ENCODE data around the gene SHB. TPM values are rescaled to one million over a fixed set of nuclear protein-coding genes. Genes with fewer than 3 reads are reported as not detected.
"Not testable (repeated sequence)": the region's sequence is repeated elsewhere in the genome, so short reads cannot be mapped to it uniquely, and the experiment has no call there.

Gene SHB
- total and polyA plus RNA-seq, 5 donors = 14.5 to 38.9 (median 30.4) TPM

DNA sequence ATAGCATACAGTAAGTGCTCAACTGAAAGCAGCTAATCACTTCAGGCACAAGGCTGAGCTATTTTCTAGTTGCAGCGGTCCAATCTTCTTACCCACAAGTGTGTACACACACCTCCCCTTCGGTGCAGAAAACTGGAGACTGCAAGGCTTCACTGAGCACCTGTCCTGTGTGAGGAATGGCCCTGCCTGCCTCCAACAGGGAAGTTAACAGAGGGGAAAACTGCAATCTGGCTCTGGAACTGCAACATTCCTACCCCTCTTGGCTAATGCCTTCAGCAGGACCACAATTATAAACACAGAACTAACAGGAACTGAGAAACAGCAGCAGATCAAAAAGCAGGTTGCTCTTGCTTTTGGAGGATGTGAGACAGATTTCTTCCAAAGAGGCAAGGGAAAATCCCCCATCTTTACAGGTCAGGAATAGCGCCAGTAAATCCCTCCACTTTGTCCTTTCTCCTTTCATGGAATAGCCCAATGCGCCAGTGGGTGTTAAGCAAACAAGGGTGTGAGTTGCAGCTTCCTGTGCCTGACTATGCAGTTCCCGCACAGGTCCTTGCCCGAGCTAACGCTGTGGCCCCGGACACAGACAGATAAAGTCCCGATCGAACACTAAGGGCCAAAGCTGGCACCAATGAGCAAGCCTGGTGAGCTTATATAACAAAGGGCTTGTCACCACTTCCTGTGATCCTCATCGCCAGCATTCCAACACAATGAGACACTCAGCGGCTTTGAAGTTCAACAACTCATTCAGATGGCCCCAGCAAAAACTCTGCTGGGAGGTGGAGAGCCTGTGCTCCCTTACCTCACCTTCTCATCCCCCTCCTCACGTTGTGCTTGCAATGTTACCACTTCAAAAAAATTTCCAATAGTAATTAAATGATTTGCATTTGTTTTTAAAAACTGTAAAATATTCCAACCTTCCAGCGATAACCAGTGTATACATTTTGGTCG is 21.5 kb downstream of the SHB start:
- Histone ChIP-seq H3K27ac (ENCODE audit: low read length) (peak overlapping the region; percentile 98), H3K9me3 (ENCODE audit: control insufficient read depth, low read length) (no peaks in the 10 kb centered on the region), H3K4me1 (ENCODE audit: control insufficient read depth, insufficient read depth, low read length) (peaks cover 23% of the 10 kb centered on the region), H3K27me3 (ENCODE audit: control insufficient read depth, insufficient read depth) (no peaks in the 10 kb centered on the region), H3K4me3 (ENCODE audit: low read length) (no peak overlapping the region)
- ATAC-seq = peak; percentile 89 to 91
- intact Hi-C loops (cut with DNase I) = no loop called here
- WGBS = 35% methylated on average over 15 of the region's 15 CpGs
- DNase-seq = peak; percentile 69 to 83 (median 79)

DNA sequence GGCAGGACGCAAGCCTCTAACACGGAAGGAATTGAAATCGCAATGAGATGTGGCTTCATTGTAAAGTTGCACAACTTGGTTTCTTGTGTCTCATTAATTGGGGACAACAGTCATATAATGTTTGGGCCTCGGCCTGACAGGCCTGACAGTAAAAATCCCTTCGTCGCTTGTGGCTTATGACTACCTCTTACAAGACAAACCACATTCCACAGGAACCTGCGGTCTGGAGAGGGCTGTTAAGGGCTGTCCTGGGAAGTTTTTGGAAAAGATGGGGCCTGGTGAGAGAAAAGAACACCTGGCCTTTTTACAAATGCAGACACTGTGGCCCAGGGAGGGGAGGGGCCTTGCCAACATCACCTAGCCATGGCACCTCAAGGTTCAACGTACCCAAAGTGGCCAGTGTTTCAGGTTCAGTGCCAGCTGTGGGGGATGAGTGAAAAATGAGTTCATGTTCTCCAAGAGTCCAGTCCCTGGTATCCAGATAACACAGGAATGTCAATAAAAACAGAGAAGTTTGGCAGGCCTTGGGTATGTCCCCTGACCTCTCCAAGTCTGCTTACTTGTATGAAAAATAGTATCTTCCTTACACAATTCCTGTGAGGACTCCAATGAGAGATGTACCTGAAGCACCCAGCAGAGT is 22.2 kb downstream of the SHB start:
- DNase-seq (no peak), ATAC-seq (peak; percentile 7 to 9)

DNA sequence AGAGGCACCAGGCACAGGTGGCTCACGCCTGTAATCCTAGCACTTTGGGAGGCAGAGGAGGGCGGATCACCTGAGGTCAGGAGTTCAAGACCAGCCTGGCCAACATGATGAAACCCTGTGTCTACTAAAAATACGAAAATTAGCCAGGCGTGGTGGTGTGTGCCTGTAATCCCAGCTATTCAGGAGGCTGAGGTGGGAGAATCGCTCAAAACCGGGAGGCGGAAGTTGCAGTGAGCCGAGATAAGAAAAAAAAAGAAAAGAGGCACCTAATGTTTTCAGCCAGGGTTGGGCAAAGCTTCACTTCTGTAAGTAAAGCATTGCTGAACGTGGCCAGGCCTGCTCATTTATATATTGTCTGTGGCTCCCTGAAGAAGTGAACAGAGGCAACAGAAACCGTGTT is 23.1 kb downstream of the SHB start:
- intact Hi-C loops (cut with DNase I); H3K27me3 ChIP-seq (ENCODE audit: control insufficient read depth, insufficient read depth); H3K9me3 ChIP-seq (ENCODE audit: control insufficient read depth, low read length); H3K4me3 ChIP-seq (ENCODE audit: low read length); DNase-seq; ATAC-seq; H3K27ac ChIP-seq (ENCODE audit: low read length): not testable (repeated sequence)
- 86% methylated on average over 10 of the region's 10 CpGs for WGBS
- H3K4me1 ChIP-seq (ENCODE audit: control insufficient read depth, insufficient read depth, low read length) = peaks cover 23% of the 10 kb centered on the region

More for the DNA sequence above, 22.2 kb downstream of the SHB start:
- Histone ChIP-seq H3K4me1 (ENCODE audit: control insufficient read depth, insufficient read depth, low read length) (peaks cover 23% of the 10 kb centered on the region), H3K4me3 (ENCODE audit: low read length) (no peak overlapping the region), H3K9me3 (ENCODE audit: control insufficient read depth, low read length) (no peaks in the 10 kb centered on the region), H3K27ac (ENCODE audit: low read length) (peak overlapping the region; percentile 98), H3K27me3 (ENCODE audit: control insufficient read depth, insufficient read depth) (no peaks in the 10 kb centered on the region)
- 79% methylated on average over 8 of the region's 8 CpGs for WGBS
- intact Hi-C loops (cut with DNase I) = no loop called here

DNA sequence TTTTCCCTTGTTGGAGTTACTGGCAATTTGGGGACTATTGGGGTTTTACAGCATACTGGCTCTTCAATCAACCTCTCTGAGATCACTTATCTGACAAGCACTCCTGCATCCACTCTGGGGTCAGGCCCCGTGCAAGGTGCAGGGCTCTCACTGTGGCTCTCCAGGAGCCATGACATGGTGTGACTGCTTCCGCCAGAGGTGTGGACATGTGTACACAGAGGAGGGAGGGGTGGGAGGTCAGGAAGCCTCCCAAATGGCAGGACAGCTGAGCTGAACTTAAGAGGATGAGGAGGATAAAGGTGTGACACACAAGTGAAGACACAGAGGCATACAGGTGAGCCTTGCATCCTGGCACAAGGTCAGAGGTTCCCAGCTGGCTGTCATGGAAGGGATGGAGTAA is 24.3 kb downstream of the SHB start:
- WGBS = 72% methylated on average over 2 of the region's 2 CpGs
- Histone ChIP-seq H3K27ac (ENCODE audit: low read length) (peak overlapping the region; percentile 19), H3K27me3 (ENCODE audit: control insufficient read depth, insufficient read depth) (no peaks in the 10 kb centered on the region), H3K9me3 (ENCODE audit: control insufficient read depth, low read length) (no peaks in the 10 kb centered on the region), H3K4me1 (ENCODE audit: control insufficient read depth, insufficient read depth, low read length) (peaks cover 31% of the 10 kb centered on the region), H3K4me3 (ENCODE audit: low read length) (no peak overlapping the region)
- intact Hi-C loops (cut with DNase I) = no loop called here
- DNase-seq (no peak), ATAC-seq (no peak)

DNA sequence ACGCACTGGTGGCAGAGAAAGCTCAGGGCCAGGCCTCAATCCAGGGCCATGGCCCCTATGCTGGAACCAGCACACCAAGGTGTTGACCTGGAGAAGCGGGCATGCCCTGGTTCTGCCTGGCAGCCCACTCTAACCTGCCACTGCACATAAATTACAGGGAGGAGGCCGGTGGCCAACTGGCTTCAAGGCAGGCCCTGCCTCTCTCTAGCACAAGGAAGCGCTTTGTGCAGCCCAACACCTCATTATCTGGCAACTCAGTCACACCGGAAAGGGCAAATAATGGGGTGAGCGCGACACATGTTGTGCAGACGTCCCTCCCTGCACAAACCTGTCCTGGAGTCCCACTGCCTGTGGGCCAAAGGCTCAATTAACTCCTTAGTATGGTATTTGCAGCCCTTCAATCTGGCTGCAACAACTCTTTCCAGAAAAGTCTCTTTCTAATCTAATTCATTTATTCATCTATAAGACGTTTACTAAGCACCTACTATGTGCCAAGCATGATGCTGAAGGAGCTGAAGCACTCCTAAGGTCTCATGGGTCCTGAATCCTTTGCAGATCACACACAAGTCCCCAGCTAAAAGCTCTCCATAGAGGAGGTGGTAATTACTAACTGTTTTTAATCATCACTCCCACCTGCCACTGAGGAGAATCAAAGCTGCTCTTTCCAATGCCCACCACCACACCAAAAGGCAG is 24.9 kb downstream of the SHB start:
- peak overlapping the region; percentile 19 for H3K27ac ChIP-seq (ENCODE audit: low read length)
- H3K27me3 ChIP-seq (ENCODE audit: control insufficient read depth, insufficient read depth) = no peaks in the 10 kb centered on the region
- peak in 1 of 3 donors; percentile 67 for DNase-seq
- H3K4me3 ChIP-seq (ENCODE audit: low read length) = no peak overlapping the region
- H3K9me3 ChIP-seq (ENCODE audit: control insufficient read depth, low read length) = no peaks in the 10 kb centered on the region
- 55% methylated on average over 9 of the region's 9 CpGs for WGBS
- ATAC-seq = peak; percentile 6 to 17
- peaks cover 36% of the 10 kb centered on the region for H3K4me1 ChIP-seq (ENCODE audit: control insufficient read depth, insufficient read depth, low read length)
- intact Hi-C loops (cut with DNase I) = no loop called here

DNA sequence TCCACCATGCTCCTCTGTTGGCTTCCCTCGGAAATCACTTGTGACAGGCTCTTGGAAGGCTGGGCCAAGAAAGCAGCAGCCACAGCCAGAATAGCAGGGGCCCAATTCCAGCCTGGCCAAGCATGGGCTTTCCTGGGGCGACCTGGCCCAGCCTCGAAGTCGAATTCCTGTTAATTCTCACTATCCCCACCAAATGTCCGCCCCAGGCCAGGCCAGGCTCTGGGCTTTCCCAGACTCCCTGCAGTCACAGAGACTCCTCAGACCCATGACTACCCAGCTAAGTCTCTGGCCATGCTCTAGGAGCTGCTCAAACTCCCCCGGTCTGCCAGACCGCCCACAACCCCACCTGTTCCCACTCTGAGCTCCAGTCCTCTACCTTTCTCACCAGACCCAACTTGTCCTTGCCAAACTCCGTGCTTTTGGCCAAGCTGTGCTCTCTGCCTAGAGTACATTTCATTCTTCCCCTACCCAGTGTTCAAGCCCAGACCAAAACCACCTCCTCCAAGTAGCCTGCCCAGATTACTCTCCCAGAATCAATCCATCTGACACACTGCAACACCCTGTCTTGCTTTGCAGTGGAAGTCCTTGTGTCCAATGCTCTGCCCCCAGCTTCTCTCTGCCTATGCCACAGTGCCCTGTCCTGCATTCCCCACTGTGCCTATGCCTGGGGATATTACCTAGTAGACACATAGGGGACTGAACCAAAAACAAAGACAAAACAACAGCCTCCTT is 26.2 kb downstream of the SHB start:
- 62% methylated on average over 8 of the region's 8 CpGs for WGBS
- no peak overlapping the region for H3K4me3 ChIP-seq (ENCODE audit: low read length)
- no peak for DNase-seq
- H3K27me3 ChIP-seq (ENCODE audit: control insufficient read depth, insufficient read depth) = no peaks in the 10 kb centered on the region
- ATAC-seq = no peak
- peak overlapping the region; percentile 5 for H3K27ac ChIP-seq (ENCODE audit: low read length)
- no peaks in the 10 kb centered on the region for H3K9me3 ChIP-seq (ENCODE audit: control insufficient read depth, low read length)
- peaks cover 38% of the 10 kb centered on the region for H3K4me1 ChIP-seq (ENCODE audit: control insufficient read depth, insufficient read depth, low read length)
- intact Hi-C loops (cut with DNase I) = no loop called here

DNA sequence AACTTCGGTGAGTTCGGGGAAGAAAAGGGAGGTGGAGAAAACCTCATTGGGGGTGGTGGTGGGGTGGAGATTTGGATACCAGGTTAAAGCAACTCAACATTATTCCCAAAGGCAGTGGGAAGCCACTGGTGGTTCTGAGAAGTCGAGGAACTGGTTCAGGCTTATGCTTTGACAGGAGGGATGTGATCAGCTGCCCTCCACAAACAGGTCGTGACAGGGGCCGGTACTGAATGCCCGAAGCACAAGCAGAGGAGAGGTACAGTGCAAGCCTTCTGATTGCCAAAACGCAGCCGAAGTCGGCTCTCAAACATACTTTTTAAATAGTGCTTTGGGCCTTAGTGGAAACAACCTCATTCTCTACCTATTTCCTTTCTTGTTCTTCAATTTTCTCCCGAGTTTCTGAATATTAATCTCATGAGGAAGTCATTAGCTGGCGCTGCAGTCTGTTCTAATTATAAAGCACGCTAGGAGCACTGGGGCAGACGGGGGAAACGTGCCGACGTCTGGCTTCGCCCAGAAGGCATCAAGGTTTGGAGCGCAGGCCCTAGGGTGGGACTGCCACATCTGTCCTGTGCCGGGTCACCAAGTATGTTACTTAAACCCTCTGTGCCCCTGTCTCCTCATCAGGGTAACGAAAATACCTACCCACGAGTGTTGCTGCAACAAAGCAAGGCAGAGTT is 27.3 kb downstream of the SHB start:
- H3K27me3 ChIP-seq (ENCODE audit: control insufficient read depth, insufficient read depth) = no peaks in the 10 kb centered on the region
- intact Hi-C loops (cut with DNase I) = no loop called here
- no peaks in the 10 kb centered on the region for H3K9me3 ChIP-seq (ENCODE audit: control insufficient read depth, low read length)
- DNase-seq (no peak), ATAC-seq (no peak)
- no peak overlapping the region for H3K4me3 ChIP-seq (ENCODE audit: low read length)
- H3K27ac ChIP-seq (ENCODE audit: low read length) = peak overlapping the region; percentile 5
- H3K4me1 ChIP-seq (ENCODE audit: control insufficient read depth, insufficient read depth, low read length) = peaks cover 38% of the 10 kb centered on the region
- 62% methylated on average over 21 of the region's 21 CpGs for WGBS

DNA sequence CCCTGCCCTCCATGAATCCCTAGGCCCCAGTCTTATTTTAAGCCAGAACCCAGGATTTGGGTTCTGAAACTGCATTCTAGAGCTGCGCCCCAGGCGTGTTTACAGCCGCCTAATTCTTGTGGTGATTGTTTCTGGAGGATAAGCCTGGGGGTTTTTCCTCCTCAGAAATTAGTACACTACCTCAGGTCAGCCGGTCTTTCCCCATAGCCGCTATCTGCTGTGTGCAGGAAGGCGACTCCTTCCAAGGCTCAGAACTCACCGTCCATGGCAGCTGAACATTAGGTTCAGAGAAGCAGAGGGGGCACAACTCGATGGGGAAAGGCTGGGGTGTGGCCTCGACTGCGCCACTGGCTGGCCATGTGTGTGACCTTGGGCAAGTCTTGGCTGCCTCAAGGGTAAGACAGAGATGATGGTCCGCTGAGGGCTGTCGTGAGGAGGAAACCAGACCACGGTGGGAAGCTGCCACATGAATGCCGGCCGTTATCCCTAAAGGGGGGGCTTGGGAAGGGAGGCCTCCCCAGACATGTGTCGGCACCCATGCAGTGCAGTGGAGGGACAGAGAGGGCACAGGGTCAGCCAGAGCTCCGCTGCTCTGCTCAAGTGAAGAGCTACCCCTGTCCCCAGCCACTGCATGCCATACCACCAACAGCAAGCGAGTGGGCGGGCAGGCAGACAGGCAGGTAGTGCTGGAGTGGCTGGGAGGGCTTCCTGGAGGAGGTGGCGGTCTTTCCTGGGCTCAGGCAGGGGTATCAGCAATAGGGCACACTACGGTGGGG is 28.9 kb downstream of the SHB start:
- Histone ChIP-seq H3K27me3 (ENCODE audit: control insufficient read depth, insufficient read depth) (no peaks in the 10 kb centered on the region), H3K4me1 (ENCODE audit: control insufficient read depth, insufficient read depth, low read length) (peaks cover 37% of the 10 kb centered on the region), H3K4me3 (ENCODE audit: low read length) (no peak overlapping the region), H3K27ac (ENCODE audit: low read length) (peak overlapping the region; percentile 39), H3K9me3 (ENCODE audit: control insufficient read depth, low read length) (no peaks in the 10 kb centered on the region)
- no peak for DNase-seq
- 84% methylated on average over 21 of the region's 21 CpGs for whole genome bisulfite sequencing
- no peak for ATAC-seq
- intact Hi-C loops (cut with DNase I) = no loop called here

DNA sequence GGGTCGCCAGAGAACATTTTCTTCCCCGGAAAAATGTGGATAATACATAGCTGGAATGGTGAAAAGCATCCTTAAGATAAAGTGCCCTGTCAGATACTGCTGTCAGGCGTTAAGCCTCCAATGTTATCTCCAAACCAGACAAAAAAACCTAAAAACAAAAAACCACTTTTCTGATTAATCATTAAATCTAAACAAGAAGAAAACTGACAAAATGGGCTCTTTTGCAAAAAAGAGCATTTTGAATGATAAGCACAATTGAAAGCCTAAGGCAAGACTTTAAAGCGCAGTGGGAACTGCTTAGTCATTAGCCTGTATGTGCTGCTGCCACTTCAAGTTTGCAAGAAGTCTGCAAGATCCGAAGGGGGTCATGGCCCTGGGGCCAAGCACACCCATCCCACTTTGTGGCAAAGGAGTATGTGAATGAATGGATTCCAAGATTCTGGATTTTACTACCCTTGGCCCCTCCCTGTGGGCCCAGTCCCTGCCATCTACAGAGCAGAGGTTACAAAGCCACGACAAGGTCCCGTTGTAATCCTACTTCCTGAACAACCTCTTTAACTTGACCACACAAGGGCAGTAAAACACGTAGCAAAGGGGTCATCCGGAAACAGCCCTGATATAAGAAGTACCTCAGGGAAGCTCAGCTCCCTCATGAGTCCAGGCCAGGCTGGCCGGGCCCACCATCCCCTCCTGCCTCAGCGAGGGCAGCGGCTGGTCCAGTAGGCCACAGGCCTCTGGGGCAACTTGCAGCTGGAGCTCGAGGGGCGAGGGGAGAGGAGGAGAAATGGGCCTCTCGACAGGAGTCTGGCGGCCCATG is 29.7 kb downstream of the SHB start:
- no peak overlapping the region for H3K4me3 ChIP-seq (ENCODE audit: low read length)
- 39% methylated on average over 16 of the region's 16 CpGs for WGBS

More for the DNA sequence above, 29.7 kb downstream of the SHB start:
- Histone ChIP-seq H3K9me3 (ENCODE audit: control insufficient read depth, low read length) (no peaks in the 10 kb centered on the region), H3K27ac (ENCODE audit: low read length) (peak overlapping the region; percentile 54), H3K27me3 (ENCODE audit: control insufficient read depth, insufficient read depth) (no peaks in the 10 kb centered on the region), H3K4me1 (ENCODE audit: control insufficient read depth, insufficient read depth, low read length) (peaks cover 34% of the 10 kb centered on the region)
- ATAC-seq = peak; percentile 11 to 34
- intact Hi-C loops (cut with DNase I) = no loop called here
- peak in 1 of 3 donors; percentile 66 for DNase-seq

All from right cardiac atrium (tissue), 5 donors.